ENCODE results near the gene UGT2B7. TPM values are rescaled to one million over a fixed set of nuclear protein-coding genes. Genes with fewer than 3 reads are reported as not detected.
"Not testable (repeated sequence)": the region's sequence is repeated elsewhere in the genome, so short reads cannot be mapped to it uniquely, and the experiment has no call there.

The UGT2B7 gene
- total and polyA plus RNA-seq, 12 donors, result not detected

GRCh38 chr4:69096810-69097209, 536 bp downstream of the UGT2B7 start:
- Histone ChIP-seq H3K27me3 (no peaks in the 10 kb centered on the region), H3K4me3 (no peak overlapping the region), H3K9me3 (no peaks in the 10 kb centered on the region), H3K27ac (no peak overlapping the region), H3K36me3 (no peaks in the 10 kb centered on the region), H3K4me1 (no peaks in the 10 kb centered on the region)
- 71 to 73% methylated on average over 3 of the region's 3 CpGs for WGBS, 2 donors
- no peak for DNase-seq
- intact Hi-C loops (cut with DNase I), result no loop called here
- no peak for TF ChIP-seq CTCF (IDR thresholded peaks at IDR 0.05)
- no peak for ATAC-seq

- no peak for ATAC-seq
- Histone ChIP-seq H3K36me3 (no peaks in the 10 kb centered on the region), H3K27me3 (no peaks in the 10 kb centered on the region), H3K9me3 (no peaks in the 10 kb centered on the region), H3K4me3 (no peak overlapping the region), H3K27ac (no peak overlapping the region), H3K4me1 (no peaks in the 10 kb centered on the region)
- no peak for TF ChIP-seq CTCF (IDR thresholded peaks at IDR 0.05)
- 76 to 80% methylated on average over 4 of the region's 4 CpGs for whole genome bisulfite sequencing, 2 donors
- intact Hi-C loops (cut with DNase I), result no loop called here
- DNase-seq, result no peak
These were observed 2.2 kb downstream of the UGT2B7 start for GRCh38 chr4:69098470-69098869.

GRCh38 chr4:69099910-69100309, 3.6 kb downstream of the UGT2B7 start:
- Histone ChIP-seq H3K4me1 (no peaks in the 10 kb centered on the region), H3K36me3 (no peaks in the 10 kb centered on the region), H3K27ac (no peak overlapping the region), H3K27me3 (no peaks in the 10 kb centered on the region), H3K9me3 (no peaks in the 10 kb centered on the region), H3K4me3 (no peak overlapping the region)
- intact Hi-C loops (cut with DNase I), result no loop called here
- no peak for ATAC-seq
- TF ChIP-seq CTCF (IDR thresholded peaks at IDR 0.05), result no peak
- DNase-seq, result no peak
- 64 to 70% methylated on average over 4 of the region's 4 CpGs for WGBS, 2 donors

- H3K27me3 ChIP-seq; intact Hi-C loops (cut with DNase I): not testable (repeated sequence)
- WGBS, 2 donors, result 70 to 78% methylated on average over 2 of the region's 2 CpGs
These were observed 6.4 kb downstream of the UGT2B7 start for GRCh38 chr4:69102668-69103067.

GRCh38 chr4:69104719-69105275, 8.5 kb downstream of the UGT2B7 start:
- Histone ChIP-seq H3K9me3 (no peaks in the 10 kb centered on the region), H3K4me3 (no peak overlapping the region), H3K27ac (no peak overlapping the region), H3K36me3 (no peaks in the 10 kb centered on the region), H3K4me1 (no peaks in the 10 kb centered on the region), H3K27me3 (no peaks in the 10 kb centered on the region)
- ATAC-seq (no peak), DNase-seq (no peak)
- 82 to 86% methylated on average over 2 of the region's 2 CpGs for WGBS, 2 donors
- intact Hi-C loops (cut with DNase I), result no loop called here
- TF ChIP-seq CTCF (IDR thresholded peaks at IDR 0.05), result no peak

More at GRCh38 chr4:69102668-69103067, 6.4 kb downstream of the UGT2B7 start:
- H3K9me3 ChIP-seq, ATAC-seq, DNase-seq, H3K4me3 ChIP-seq, H3K36me3 ChIP-seq, H3K4me1 ChIP-seq, H3K27ac ChIP-seq: not testable (repeated sequence)

- H3K36me3 ChIP-seq; H3K4me1 ChIP-seq; H3K27me3 ChIP-seq; intact Hi-C loops (cut with DNase I); ATAC-seq; H3K4me3 ChIP-seq; H3K9me3 ChIP-seq; H3K27ac ChIP-seq; DNase-seq: not testable (repeated sequence)
- 89 to 95% methylated on average over 30 of the region's 30 CpGs for WGBS, 2 donors
These were observed 19.0 kb downstream of the UGT2B7 start for GRCh38 chr4:69115151-69115850.
